ENCODE measurements around the gene CCL25. TPM values are rescaled to one million over a fixed set of nuclear protein-coding genes. Genes with fewer than 3 reads are reported as not detected.
A peak's percentile ranks its signal among the peaks of the same experiment; 100 is the strongest.

The CCL25 gene
- total RNA-seq, 1 experiment from 2014 or later: not detected

- no peak; the same call in 1 of the 2 replicates for ATAC-seq
- TF ChIP-seq EZH2 (IDR thresholded peaks at IDR 0.05) (no peak), YY1 (IDR thresholded peaks at IDR 0.05; ENCODE audit: extremely low read depth, insufficient replicate concordance, low read depth, low read length) (no peak), EZH2phosphoT487 (IDR thresholded peaks at IDR 0.05; ENCODE audit: borderline replicate concordance) (no peak), POLR2AphosphoS5 (IDR thresholded peaks at IDR 0.05; ENCODE audit: low read depth, low read length) (no peak), SIN3A (IDR thresholded peaks at IDR 0.05; ENCODE audit: low read depth) (no peak), SRF (IDR thresholded peaks at IDR 0.05; ENCODE audit: low read depth) (no peak), CEBPB (IDR thresholded peaks at IDR 0.05; ENCODE audit: low read depth) (no peak), POLR2A (IDR thresholded peaks at IDR 0.05; ENCODE audit: borderline replicate concordance, extremely low read depth, insufficient read depth, insufficient read length) (no peak), EGR1 (IDR thresholded peaks at IDR 0.05; ENCODE audit: low read depth) (no peak), RAD21 (IDR thresholded peaks at IDR 0.05; ENCODE audit: low read depth) (no peak), ZBTB33 (IDR thresholded peaks at IDR 0.05; ENCODE audit: extremely low read depth, insufficient replicate concordance, low read length) (no peak), SP1 (IDR thresholded peaks at IDR 0.05; ENCODE audit: low read depth) (no peak), ZFX (IDR thresholded peaks at IDR 0.05) (no peak), REST (IDR thresholded peaks at IDR 0.05; ENCODE audit: low read depth) (no peak)
These were observed 5.1 kb downstream of the CCL25 start for GRCh38 chr19:8057545-8058270.

More at GRCh38 chr19:8057545-8058270, 5.1 kb downstream of the CCL25 start:
- intact Hi-C loops (cut with micrococcal nuclease): no loop called here
- Histone ChIP-seq H3K27ac (ENCODE audit: low read depth, low read length) (no peak overlapping the region), H2AFZ (ENCODE audit: low read depth, low read length, poor library complexity, severe bottlenecking) (peak overlapping the region; percentile 68), H3K79me2 (ENCODE audit: insufficient read depth, low read length) (no peaks in the 10 kb centered on the region), H3K4me3 (replicated peaks in 1 of 2; ENCODE audit: low read depth in 1 of 2, low read length in 2 of 2) (no peak overlapping the region), H3K4me1 (ENCODE audit: control insufficient read depth in 1 of 2, insufficient read depth in 2 of 2, low read length in 2 of 2) (no peaks in the 10 kb centered on the region), H3K9me2 (ENCODE audit: insufficient read depth) (no peaks in the 10 kb centered on the region), H3K9ac (ENCODE audit: low read length) (no peak overlapping the region), H3K27me3 (ENCODE audit: insufficient read depth, low read length) (no peaks in the 10 kb centered on the region), H3K4me2 (ENCODE audit: low read length) (no peak overlapping the region), H4K20me1 (ENCODE audit: insufficient read depth) (no peaks in the 10 kb centered on the region), H3K9me3 (ENCODE audit: control insufficient read depth in 1 of 2, insufficient read depth in 1 of 2, low read depth in 1 of 2, low read length in 2 of 2) (no peaks in the 10 kb centered on the region), H3K36me3 (ENCODE audit: control insufficient read depth in 1 of 2, insufficient read depth in 2 of 2, low read length in 2 of 2) (no peaks in the 10 kb centered on the region)
- POLR2A ChIA-PET: no interaction called here
- CTCF ChIA-PET: no interaction called here
- RAD21 ChIA-PET (ENCODE audit: low non-redundant PET in 1 of 2, low total read pairs in 2 of 2, uncharacterized antibody in 2 of 2, unreplicated experiment in 2 of 2): no interaction called here
- no TSS peak for BruUV-seq (replicated peaks)
- DNase-seq (ENCODE audit: low read depth, low spot score): no peak

Data from HCT116 (cell line).